A204.1 (cell line): Measurements from ENCODE around the gene DRD4.

Experiments
- FAIRE-seq: peaks from 2 replicates; lab custom pipeline; 2012; peaks lifted over from hg19 to GRCh38; lab: Jason Lieb, UNC

Gene DRD4

DNA sequence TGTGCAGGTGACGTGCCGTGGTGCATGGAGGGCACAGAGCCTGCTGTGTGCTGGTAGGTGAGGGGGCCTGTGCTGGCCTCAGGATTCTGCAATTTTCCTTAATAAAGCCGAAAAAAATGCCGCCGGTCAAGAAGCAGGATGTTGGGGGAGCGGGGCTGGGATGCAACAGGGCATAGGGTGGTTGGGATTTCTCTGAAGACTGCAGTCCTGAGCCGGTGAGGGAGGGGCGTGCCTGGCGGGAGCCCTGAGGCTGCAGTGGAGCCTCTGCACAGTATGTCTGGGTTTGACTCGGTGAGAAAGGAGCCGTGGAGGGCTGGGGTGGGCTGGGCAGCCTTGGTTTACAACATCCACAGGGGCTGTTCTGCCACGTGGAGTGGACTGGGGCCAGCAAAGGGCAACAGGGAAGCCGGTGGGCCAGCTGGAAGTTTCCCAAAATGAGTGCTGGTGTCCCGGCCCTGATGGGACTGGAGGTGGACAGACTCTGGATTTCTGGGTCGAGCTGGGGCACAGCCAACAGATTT, 13.7 kb upstream of the DRD4 start:
- no peak for FAIRE-seq

GRCh38 chr11:623999-624704, 12.9 kb upstream of the DRD4 start:
- no peak for FAIRE-seq

- no peak for FAIRE-seq
Measured at GRCh38 chr11:624705-625635, 12.1 kb upstream of the DRD4 start, which contains the start of gene CDHR5. Gene CDHR5, minus strand, starts transcription at chr11:624955. Its CDS starts 53 bp downstream, at chr11:624902.

DNA sequence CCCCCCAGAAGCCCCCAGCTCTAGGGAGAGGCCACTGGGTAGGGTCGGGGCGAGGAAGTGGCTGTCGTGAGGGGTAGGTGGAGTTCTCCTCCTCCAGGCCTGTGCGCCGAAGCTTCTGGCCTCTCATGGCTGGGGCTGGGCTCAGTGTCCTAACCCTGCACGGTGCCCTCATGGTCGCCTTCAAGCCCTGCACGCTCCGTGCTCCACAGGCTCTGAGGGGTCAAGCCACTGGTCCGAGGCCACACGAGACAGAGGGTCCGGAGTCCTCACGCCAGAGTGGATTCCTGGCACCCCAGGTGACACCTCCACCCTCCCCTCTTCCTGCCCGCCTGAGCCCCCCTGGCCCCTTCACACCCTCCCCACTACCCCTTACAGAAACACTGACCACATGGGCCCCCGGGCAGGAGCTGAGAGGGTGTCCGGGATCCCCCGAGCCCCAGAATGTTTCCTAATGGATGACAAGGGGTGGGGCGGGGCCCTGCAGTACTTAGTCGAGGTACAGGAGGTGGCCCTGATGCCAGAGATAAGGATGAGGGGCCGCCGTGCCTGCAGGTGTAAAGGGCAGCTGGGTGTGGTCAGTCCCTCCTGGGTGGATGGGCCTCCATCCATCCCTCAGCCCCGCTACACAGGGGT, 11.3 kb upstream of the DRD4 start:
- FAIRE-seq, result no peak

DNA sequence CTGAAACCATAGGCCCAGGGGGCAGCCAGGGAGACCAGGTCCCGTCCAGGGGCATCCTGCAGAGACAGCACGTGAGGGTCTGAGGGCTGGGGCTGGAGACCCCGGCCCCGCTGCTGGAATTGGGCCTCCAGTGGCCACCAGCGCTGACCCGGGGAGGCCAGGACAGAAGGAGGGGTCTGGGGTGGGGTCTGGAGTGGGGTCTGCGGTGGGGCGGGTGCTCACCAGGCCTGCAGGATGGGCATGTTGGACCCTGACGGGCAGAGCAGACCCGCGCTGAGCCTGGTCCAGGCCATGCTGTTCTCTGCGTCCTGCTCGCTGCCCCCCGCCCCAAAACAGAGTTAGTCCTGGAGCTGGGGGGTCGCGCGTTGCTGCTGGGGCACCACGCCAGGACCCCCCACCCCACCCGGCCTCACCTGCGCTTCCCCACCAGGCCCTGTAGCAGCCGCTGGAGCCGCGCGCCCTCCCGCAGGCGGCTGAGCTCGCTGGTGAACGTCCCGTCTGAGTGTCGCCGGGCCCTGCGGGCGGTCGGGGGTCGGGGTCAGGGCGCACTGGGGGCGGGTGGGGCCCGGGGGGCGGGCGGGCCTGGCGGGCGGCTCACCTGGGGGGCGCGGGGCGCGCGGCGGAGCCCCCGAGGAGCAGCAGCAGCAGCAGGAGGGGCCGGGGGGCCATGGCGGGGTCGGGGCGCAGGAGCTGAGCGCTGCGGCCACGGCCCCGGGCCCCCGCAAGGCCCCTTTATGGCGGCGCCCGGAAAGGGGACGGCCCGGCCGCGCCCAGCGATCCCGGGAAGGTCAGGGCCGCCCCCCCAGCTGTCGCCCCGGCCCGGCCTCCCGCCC, 10.4 kb upstream of the DRD4 start, which contains the start of gene SCT:
Gene SCT (minus strand): TSS at position 707 of the 833 bp plus-strand sequence. CDS start 38 bp downstream, at position 669.
- no peak for FAIRE-seq

GRCh38 chr11:627308-627576, 9.8 kb upstream of the DRD4 start:
- no peak for FAIRE-seq

- no peak for FAIRE-seq
Measured at GRCh38 chr11:628056-628455, 9.0 kb upstream of the DRD4 start.

DNA sequence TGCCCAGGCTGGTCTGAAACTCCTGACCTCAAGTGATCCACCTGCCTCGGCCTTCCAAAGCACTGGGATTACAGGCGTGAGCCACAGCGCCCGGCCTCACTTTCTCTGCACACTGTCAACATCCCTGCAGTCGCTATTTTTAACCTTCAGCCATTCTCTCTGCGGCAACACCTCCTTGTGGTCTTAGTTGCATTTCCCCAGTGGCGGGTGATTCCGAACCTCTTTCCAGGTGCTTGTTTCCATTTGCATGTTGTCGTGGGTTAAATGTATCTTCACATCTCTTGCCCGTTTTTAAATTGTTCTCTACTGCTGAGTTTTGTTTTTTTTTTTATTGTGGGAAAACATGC, 7.9 kb upstream of the DRD4 start:
- no peak for FAIRE-seq

- no peak for FAIRE-seq
Measured at GRCh38 chr11:630871-631270, 6.2 kb upstream of the DRD4 start.

- no peak for FAIRE-seq
Measured at GRCh38 chr11:635945-636510, 1.0 kb upstream of the DRD4 start.

GRCh38 chr11:637333-637592, 194 bp downstream of the DRD4 start:
- FAIRE-seq, result no peak

GRCh38 chr11:637593-638521, 788 bp downstream of the DRD4 start:
- no peak for FAIRE-seq

- FAIRE-seq, result no peak
Measured at GRCh38 chr11:638631-639331, 1.7 kb downstream of the DRD4 start.

DNA sequence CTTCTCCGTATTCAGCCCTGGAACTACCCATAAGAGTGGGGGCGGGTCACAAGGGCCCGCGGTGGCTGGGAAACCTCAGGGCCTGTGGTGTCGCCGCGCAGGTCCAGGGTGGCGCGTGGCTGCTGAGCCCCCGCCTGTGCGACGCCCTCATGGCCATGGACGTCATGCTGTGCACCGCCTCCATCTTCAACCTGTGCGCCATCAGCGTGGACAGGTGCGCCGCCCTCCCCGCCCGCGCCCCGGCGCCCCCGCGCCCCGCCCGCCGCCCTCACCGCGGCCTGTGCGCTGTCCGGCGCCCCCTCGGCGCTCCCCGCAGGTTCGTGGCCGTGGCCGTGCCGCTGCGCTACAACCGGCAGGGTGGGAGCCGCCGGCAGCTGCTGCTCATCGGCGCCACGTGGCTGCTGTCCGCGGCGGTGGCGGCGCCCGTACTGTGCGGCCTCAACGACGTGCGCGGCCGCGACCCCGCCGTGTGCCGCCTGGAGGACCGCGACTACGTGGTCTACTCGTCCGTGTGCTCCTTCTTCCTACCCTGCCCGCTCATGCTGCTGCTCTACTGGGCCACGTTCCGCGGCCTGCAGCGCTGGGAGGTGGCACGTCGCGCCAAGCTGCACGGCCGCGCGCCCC, 2.4 kb downstream of the DRD4 start:
- FAIRE-seq, result no peak

GRCh38 chr11:640021-640706, 3.1 kb downstream of the DRD4 start:
- FAIRE-seq, result no peak

DNA sequence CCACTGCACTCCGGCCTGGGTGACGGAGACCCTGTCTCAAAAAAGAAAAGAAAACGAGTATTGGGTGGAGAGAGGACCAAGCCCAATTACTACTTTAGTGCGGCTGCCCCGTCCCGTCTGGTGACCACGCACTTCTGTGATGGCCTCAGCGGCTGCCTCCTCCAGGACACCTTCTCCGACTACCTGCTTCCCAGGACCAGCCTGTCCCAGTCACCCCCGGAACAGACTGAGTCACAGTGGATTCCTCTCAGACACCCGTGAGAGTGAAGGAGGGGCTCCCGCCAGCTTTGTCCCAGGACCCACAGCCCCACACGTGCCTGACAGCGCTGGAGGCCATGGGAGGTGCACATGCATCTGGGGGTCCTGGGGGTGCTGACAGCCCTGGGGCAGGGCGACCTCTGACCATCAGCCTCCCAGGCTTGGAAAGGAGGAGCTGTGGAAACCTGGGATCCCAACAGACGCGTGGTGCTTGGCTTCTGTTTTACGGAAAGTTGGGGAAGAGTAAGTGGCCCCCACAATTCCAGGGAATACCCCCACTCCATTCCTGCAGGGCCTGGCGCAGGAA, 4.8 kb downstream of the DRD4 start:
- FAIRE-seq, result no peak

GRCh38 chr11:643366-643765, 6.3 kb downstream of the DRD4 start:
- no peak for FAIRE-seq

DNA sequence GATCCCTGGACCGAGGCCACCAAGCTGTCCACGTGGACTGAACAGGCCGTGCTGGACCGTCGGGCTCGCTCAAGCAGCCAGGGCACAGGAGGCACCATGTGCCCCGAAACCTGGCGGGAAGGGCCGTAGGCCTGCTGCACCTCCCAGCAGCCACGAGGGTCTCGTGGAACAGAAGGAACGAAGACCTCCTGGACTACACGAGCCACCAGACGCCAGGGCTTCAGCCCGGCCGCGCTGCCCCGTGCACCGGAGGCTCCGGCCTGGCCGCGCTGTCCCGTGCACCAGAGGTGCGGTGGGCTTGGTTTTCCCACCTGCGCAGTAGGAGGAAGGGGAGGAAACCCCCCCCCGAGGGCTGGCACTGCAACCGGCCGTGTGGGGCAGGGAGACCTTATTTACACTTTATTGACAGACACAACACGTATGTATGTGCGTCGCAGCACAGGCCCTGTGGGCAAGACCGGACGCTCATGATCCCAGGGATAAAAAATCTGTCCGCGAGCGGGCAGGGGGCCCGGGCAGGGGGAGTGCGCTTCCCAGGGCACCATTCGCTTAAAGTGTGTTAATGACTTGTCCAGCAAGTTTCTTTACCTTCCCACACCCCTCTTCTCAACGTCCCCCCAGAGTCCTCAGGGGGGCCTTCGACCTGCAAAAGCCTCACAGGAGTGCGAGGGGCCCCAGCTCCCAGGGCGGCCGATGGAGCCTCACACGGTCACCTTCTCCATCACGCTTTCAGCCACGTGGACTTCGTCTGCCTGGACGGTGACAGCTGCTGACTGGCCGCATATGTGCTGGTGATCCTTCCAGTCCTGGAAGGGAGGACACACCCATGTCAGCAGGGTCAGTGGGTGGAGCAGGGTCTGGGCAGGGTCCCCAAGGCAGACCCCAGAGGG, 7.0 kb downstream of the DRD4 start:
- no peak for FAIRE-seq
